Gastrocnemius medialis (tissue), 4 donors: ENCODE results near the gene TH.

Source experiments
- CTCF ChIP-seq, 5 experiments: fragments of 450-650 bp in 3 of 5; fragments of 200-600 bp in 2 of 5; sonication (generic) in 2 of 5; IDR thresholded peaks in 4 of 5; conservative IDR thresholded peaks in 1 of 5; 1 replicate in 4 of 5; 2 replicates in 1 of 5; pipeline ENCODE4 v1.5.1; 2016 to 2019; ENCODE audit warnings: antibody characterized with exemption in 5 of 5, mild to moderate bottlenecking in 3 of 5, moderate library complexity in 3 of 5
- POLR2A ChIP-seq, 2 donors: fragments of 450-650 bp; IDR thresholded peaks; one replicate each; pipeline ENCODE4 v1.6.1; 2017; ENCODE audit warnings: antibody characterized with exemption in 2 of 2, mild to moderate bottlenecking in 2 of 2, moderate library complexity in 2 of 2

- TF ChIP-seq CTCF (IDR thresholded peaks at IDR 0.05 in 4 of 5, conservative IDR thresholded peaks at IDR 0.05 in 1 of 5): no peak
- TF ChIP-seq POLR2A (IDR thresholded peaks at IDR 0.05): no peak
These were observed 17.1 kb upstream of the TH start for GRCh38 chr11:2188745-2189144.
